HG03457 (cell line): ENCODE data around the gene MTG1.
"Not testable (repeated sequence)": the region's sequence is repeated elsewhere in the genome, so short reads cannot be mapped to it uniquely, and the experiment has no call there.

ENCODE experiments used
- ATAC-seq: cut with Tn5 transposase; IDR thresholded peaks from one replicate; pipeline ENCODE4 v1.9.1; 2021; ENCODE audit warnings: moderate number of reproducible peaks; ENCODE audit not compliant: unreplicated experiment

Gene MTG1

DNA sequence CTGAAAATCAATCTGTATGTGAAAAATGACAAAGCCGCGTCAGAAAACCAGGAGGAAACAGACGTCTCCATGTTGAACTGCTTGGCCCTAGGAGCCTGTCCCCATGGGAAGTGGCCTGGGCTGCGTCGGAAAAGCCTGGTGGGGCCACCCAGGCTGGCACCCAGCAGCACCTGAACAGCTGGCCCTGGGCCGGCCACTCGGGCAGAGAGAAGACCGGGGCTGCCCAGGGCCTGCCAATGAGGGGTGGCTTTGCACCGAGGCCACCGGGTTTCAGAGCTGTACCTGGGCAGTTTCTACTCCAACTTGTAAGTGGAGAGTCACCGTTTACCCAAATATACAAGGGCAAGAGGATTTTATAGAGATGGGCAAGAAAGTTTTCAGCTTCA lies 35.0 kb upstream of the MTG1 start:
- no peak for ATAC-seq

DNA sequence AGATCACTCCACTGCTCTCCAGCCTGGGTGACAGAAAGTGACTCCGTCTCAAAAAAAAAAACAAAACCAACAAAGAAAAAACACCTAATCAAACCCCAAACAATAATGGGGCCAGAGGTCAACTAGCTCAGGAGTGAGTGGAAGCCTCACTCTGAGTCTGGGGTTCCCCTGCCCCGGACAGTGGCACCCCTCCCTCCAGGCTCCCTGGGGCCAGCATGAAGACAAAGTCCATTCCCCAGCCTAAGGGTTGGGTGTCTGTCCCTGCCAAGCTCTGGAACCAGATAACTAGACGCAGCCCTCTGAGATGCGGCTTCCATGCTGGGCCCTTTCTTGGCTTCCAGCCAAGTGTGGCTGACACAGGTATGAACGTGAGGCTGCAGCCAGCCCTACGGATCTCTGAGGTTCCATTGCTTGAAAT lies 34.4 kb upstream of the MTG1 start:
- no peak for ATAC-seq

DNA sequence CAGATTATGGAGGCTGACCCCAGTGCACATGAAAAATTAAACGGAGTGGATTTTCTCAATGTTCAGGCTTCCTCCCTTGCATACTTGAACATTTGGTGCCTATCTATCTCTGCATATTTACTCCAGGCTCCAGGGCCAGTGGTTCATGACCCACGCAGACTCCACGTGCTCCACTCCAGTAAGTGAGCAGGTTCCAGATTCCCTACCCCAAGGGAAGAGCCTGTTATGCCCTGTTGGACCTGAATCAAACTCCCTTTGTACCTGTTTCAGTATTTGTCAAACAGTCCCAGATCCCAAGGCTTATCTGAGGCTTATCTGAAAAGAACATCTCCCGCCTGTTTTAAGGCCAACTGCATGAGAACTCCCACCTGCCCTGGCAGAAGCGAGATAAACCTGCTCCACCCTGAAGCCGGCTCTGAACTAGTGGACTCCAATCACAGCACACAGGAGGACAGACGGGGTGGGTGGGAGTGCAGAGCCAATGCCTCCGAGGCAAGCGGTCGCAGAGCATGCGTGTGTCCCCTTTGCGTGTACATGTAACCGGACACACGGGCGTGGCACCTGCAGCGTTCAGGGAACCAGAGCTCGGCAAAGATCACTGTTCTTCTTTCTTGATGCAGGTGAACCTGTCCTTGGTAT lies 33.9 kb upstream of the MTG1 start:
- ATAC-seq, result no peak

GRCh38 chr10:133361227-133361626 lies 32.7 kb upstream of the MTG1 start:
- ATAC-seq, result no peak

GRCh38 chr10:133361773-133362441 lies 32.0 kb upstream of the MTG1 start:
- no peak for ATAC-seq

GRCh38 chr10:133362846-133363245 lies 31.1 kb upstream of the MTG1 start:
- ATAC-seq, result no peak

DNA sequence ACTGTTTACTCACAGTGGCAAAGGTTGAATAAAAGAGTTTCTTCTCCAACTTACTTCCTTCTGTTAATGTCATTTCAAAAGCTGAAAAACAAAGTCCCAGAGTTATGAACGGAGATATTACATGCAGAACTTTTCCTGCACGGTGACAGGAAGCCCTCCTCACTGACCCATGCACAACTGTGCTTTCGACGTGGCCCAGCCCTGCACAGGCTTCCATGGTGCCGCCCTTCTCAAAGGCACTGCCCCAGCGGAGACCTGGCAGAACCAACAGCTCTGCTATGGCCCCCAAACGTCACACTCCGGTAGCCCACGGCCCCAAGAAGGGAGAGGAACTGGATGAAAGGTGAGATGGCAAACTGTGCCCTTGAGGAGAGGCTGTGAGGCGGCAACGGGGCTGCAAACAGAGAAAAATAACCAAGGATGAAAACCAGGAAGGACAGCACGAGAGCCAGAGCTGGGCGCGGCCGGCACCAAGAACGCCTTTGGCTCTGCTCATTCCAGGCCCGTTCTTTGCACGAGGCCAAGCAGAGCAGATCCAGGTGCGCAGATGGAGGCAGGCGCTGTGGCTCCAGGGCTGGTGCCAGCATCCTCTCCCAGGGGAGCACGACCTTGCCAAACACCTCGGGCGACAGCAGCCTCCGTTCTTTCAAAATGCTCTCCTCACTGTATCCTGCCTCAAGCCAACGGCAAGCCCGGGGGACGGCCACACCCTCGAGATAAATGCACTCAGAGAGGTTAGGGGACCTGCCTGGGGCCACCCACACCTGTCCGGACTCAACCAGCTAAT lies 29.1 kb upstream of the MTG1 start:
- no peak for ATAC-seq

GRCh38 chr10:133365461-133366129 lies 28.4 kb upstream of the MTG1 start:
- no peak for ATAC-seq

GRCh38 chr10:133366130-133366478 lies 27.9 kb upstream of the MTG1 start:
- no peak for ATAC-seq

GRCh38 chr10:133366751-133367150 lies 27.2 kb upstream of the MTG1 start:
- no peak for ATAC-seq

DNA sequence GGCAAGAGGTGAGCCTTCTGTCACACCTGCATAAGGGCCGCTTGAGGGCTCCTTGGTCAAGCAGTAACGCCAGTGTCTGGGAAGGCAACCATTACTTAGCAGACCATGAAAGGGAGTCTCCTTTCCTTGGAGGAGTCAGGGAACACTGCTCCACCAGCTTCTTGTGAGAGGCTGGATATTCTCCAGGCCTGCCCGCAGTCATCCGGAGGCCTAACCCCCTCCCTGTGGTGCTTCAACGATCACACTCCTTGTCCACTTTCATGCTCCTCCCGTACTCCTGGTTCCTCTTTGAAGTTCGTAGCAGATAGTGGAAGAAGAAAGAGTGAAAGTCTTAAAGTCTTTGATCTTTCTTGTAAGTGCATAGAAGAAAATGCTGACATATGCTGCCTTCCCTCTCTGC lies 26.5 kb upstream of the MTG1 start:
- not testable (repeated sequence) for ATAC-seq

- no peak for ATAC-seq
Measured at GRCh38 chr10:133368153-133368552, 25.8 kb upstream of the MTG1 start.

DNA sequence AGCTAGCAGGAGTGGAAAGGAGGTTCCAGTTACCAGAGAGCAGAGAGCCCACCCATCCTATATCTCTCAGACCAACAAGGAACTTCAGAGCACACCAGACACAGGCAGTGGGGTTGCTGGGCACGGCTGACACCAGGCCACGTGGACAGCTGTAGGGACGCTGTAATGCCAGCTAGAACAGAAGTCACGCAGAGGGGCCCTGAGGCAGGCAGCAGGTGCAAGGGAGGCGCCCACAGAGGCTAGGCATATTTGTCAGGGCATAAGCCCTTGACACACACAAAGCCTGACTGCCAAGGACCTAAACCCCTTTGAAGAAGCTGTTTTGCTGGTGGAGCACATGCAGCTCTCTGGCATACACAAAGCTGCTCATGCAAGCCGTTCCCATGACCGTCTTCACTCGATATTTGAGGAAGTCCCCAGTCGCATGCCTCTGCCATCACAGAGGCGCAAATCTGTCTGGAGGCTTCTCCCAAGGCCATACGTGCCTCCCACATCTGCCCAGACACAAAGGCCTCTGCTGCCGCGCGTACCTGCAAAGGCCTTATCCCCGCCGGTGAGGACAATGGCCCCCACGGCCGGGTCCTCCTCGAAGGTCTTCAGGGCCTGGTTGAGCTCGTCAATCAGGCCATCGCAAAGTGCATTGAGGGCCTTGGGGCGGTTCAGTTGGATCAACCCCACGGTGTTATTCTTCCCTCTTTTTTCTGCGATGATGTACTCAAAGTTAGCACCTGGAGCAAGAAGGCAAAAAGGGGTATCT lies 23.7 kb upstream of the MTG1 start:
- ATAC-seq, result no peak

- ATAC-seq, result no peak
Measured at GRCh38 chr10:133372507-133372906, 21.4 kb upstream of the MTG1 start.

- ATAC-seq, result peak; percentile 90
Measured at GRCh38 chr10:133373174-133374090, 20.5 kb upstream of the MTG1 start, which contains the start of gene ECHS1. ECHS1 (minus strand) TSS chr10:133373354; CDS start chr10:133373333, 21 bp downstream.

DNA sequence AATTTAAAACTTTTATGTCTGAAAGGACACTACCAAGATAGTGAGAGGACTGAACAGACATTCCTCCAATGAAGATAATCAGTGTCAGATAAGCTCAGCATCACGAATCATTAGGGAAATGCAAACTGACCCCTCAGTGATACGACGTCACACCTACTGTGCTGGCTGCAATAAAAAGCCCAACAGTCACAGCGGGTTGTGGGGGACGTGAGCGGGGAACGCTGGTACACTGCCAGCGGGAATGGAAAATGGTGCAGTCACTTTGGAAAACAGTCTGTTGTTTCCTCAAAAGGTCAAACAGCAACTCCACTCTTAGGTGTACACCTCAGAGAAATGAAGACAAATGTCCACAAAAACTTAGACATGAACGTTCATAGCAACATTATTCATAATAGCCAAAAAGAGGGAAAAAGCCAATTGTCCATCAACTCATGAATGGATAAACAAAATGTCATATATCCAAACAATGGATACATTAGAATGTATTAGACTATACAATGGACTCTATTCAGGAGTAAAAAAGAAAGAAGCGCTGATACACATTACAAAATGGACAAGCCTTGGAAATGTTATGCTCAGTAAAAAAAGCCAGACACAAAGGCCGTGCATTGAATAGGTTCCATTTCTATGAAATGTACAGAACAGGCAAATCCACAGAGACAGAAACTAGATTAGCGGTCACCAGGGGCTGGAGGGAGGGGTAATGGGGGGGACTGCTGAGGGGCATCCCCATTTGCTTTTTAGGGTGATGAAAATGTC lies 18.4 kb upstream of the MTG1 start:
- no peak for ATAC-seq

GRCh38 chr10:133376183-133376582 lies 17.8 kb upstream of the MTG1 start:
- not testable (repeated sequence) for ATAC-seq

DNA sequence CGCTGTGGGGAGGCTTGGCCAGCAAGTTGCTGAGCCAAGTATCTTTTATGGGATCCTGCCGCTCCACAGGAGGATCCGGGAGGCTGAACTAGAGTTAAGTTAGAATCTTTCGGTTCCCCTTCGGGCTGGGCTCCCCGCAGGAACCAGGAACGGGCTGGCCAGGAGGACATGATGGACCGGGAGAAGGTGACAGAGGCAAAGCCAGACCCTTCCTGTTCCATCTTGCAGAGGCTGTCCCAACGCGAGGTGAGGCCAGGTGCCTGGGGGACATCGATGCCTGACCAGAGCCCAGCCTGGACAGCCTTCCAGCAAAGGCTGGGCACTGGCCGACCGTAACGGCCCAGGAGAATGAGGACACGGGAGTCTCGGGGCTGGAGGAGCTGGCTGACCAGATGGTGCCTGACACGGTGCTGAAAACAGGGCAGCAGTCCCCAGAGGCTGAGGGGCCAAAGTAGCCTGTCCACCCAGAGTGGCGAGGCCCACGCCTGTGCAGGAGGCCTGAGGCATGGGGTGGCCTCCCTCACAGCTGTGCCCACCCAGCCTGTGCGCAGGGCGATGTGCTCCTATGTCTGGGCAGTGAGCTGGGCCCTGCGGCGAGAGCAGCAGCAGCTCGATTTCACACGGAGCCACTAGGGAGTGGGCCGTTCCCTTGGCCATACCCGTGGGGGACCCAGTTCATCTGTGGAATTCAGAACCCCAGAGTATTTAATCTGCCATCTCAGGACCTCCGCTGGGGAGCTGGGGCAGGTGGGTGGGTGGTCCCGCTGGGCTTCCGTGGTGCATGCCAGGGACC lies 16.7 kb upstream of the MTG1 start:
- ATAC-seq, result no peak
